Measurements from ENCODE around the gene MCRS1.
"Not testable (repeated sequence)": the region's sequence is repeated elsewhere in the genome, so short reads cannot be mapped to it uniquely, and the experiment has no call there.

The MCRS1 gene

DNA sequence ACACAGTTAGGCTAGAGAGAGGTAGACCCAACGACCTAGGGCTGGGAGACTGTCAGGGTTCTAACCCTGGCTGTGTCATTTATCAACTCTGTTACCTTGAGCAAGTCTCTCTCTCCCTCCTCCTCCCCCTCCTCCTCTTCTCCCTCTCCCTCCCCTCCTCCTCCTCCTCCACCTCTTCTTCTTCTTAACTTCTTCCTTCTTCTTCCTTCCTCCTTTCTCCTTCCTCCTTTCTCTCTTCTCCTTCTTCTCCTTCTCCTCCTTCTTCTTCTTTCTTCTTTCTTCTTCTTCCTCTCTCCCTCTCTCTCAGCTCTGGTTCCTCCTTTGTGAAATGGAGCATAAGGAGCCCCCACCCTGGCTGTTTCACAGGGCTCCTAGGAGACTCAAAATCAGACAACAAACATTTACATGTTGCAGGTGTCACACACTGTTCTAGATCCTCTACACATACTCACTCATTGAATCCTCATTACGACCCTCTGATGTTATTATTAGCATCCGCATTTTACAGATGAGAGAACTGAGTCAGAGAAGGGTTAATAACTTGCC is 31.3 kb downstream of the MCRS1 start:
- no peak for TF ChIP-seq CTCF (conservative IDR thresholded peaks at IDR 0.05; ENCODE audit: low read depth, low read length)
- DNase-seq (ENCODE audit: low read depth) = no peak
- no peak overlapping the region for H3K4me3 ChIP-seq (ENCODE audit: low read depth, low read length)

DNA sequence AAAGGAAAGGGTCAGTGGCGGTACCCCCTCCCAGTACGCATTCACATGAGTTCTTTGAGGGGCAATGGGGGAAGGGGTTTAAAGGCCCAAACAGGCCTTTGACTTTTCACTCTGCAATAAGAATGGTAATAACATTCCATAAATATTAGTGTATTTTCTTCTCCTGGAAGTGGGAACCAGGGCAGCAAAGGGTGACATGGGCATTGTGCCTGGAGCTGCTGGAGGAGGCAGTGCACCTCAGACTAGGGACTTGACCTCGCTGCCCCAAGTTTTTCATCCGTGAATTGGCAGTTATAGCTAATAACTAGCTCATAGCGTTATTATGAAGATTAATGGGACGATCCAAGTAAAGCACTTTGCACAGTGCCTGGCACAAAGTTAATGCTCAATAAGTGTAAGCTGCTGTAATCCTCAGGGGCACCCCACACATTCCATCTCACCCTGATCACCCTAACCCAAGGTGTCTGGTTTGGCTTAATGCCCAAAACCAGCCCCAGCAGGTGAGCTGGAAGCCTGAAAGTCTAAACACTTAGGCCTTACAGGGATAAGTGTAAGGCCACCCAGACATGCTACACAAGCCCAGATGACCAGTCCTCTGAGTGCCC is 31.9 kb downstream of the MCRS1 start:
- no peak for TF ChIP-seq CTCF (conservative IDR thresholded peaks at IDR 0.05; ENCODE audit: low read depth, low read length)
- H3K4me3 ChIP-seq (ENCODE audit: low read depth, low read length) = no peak overlapping the region
- no peak for DNase-seq (ENCODE audit: low read depth)

DNA sequence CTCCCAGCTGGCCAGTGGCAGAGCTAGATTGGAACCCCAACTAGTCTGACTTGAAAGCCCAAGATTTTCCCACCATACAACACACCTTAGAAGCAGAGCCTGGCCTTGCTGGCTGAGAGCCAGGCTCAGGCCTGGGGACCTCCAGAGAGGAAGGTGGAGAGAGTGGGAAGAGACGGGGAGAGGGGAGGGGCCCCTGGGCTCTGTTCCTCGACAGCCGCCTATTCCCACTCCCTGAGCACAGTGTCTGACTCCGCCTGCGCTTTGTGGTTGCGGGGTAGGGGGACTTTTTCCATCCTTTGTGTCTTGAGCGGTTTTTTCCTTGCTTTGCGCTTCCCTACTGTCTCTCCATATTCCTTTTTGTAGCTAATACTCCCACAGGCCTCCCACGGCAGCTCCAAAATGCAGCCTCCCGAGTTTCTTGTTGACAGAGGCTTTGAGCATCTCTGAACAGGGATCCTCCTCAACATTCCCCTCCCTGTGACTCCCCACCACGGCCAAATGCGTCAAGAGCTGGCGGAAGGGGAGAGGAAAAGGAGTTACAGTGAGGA is 33.1 kb downstream of the MCRS1 start:
- DNase-seq (ENCODE audit: low read depth) = no peak
- TF ChIP-seq CTCF (conservative IDR thresholded peaks at IDR 0.05; ENCODE audit: low read depth, low read length) = no peak
- H3K4me3 ChIP-seq (ENCODE audit: low read depth, low read length) = no peak overlapping the region

- DNase-seq (ENCODE audit: low read depth); H3K4me3 ChIP-seq (ENCODE audit: low read depth, low read length): not testable (repeated sequence)
Measured at GRCh38 chr12:49534122-49534521, 33.8 kb downstream of the MCRS1 start.

GRCh38 chr12:49533331-49533730 is 34.6 kb downstream of the MCRS1 start:
- no peak for DNase-seq (ENCODE audit: low read depth)
- no peak for TF ChIP-seq CTCF (conservative IDR thresholded peaks at IDR 0.05; ENCODE audit: low read depth, low read length)
- H3K4me3 ChIP-seq (ENCODE audit: low read depth, low read length) = no peak overlapping the region

- no peak for TF ChIP-seq CTCF (conservative IDR thresholded peaks at IDR 0.05; ENCODE audit: low read depth, low read length)
- H3K4me3 ChIP-seq (ENCODE audit: low read depth, low read length) = no peak overlapping the region
- DNase-seq (ENCODE audit: low read depth) = no peak
Measured at GRCh38 chr12:49531745-49532144, 36.2 kb downstream of the MCRS1 start.

DNA sequence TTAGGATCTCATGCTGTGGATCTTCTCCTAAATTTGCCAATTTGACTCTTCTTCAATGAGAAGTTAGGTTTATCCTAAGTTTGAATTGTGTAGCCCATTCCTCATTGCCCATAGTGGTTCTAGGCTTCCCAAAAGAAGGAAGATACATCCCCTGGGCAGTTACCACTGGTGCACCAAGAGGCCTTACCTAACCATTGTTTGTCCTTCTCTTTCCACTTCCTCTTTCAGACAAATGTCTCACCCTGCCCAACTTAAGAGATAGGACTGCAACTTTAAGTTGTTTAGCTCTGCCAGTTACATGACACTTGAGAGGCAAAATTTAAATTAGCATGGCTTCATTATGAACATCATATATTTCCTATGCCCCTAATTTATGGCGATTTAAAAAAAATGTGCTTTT is 38.5 kb downstream of the MCRS1 start:
- no peak for TF ChIP-seq CTCF (conservative IDR thresholded peaks at IDR 0.05; ENCODE audit: low read depth, low read length)
- no peak for DNase-seq (ENCODE audit: low read depth)
- no peak overlapping the region for H3K4me3 ChIP-seq (ENCODE audit: low read depth, low read length)

All from choroid plexus epithelial cell (primary cell).